Thoracic aorta (tissue), 2 donors: Measurements from ENCODE around the gene CCDC74A. TPM values are rescaled to one million over a fixed set of nuclear protein-coding genes. Genes with fewer than 3 reads are reported as not detected.
"Not testable (repeated sequence)": the region's sequence is repeated elsewhere in the genome, so short reads cannot be mapped to it uniquely, and the experiment has no call there.

Experiments
- ATAC-seq: fragments of 150-250 bp; one replicate; pipeline ENCODE4 v1.8.0; 2017; ENCODE audit warnings: low read depth; ENCODE audit not compliant: insufficient number of reproducible peaks, low FRiP score
- DNase-seq: peaks from one replicate; pipeline ENCODE4 v3.0.0-alpha.2; 2020; ENCODE audit warnings: low spot score
- H3K27ac ChIP-seq, 2 donors: fragments of 200-600 bp; sonication (generic); 1 replicate in 1 of 2; 2 replicates in 1 of 2; pipeline ENCODE4 v1.5.1; 2016; ENCODE audit warnings: mild to moderate bottlenecking in 2 of 2, moderate library complexity in 2 of 2
- H3K27me3 ChIP-seq: fragments of 200-600 bp; sonication (generic); replicated peaks from 2 replicates; pipeline ENCODE4 v1.6.0; 2016; ENCODE audit warnings: mild to moderate bottlenecking; ENCODE audit not compliant: insufficient read depth
- H3K36me3 ChIP-seq: fragments of 200-600 bp; sonication (generic); one replicate; pipeline ENCODE4 v1.5.1; 2016
- H3K4me1 ChIP-seq, 2 donors: fragments of 200-600 bp; sonication (generic); 1 replicate in 1 of 2; 2 replicates in 1 of 2; pipeline versions ENCODE4 v1.5.1 to v1.6.0; 2016; ENCODE audit warnings: low read depth in 2 of 2, mild to moderate bottlenecking in 1 of 2; ENCODE audit not compliant: control insufficient read depth in 1 of 2
- H3K4me3 ChIP-seq: fragments of 200-600 bp; sonication (generic); 2 replicates; pipeline ENCODE4 v1.5.1; 2016; ENCODE audit warnings: mild to moderate bottlenecking
- H3K9me3 ChIP-seq: fragments of 200-600 bp; sonication (generic); 2 replicates; pipeline ENCODE4 v1.5.1; 2016
- total RNA-seq, 2 donors: library from RNA; depleted of rRNA; stranded (reverse); fragments of >200 nt; gene quantifications; one replicate each; pipeline versions ENCODE4 v1.1.0 to v1.2.3, GENCODE V29; 2016
- TF ChIP-seq, protein P1 (sequence below): fragments of 200-600 bp; sonication (generic); IDR thresholded peaks from one replicate; pipeline ENCODE4 v1.5.1; 2019; ENCODE audit warnings: antibody characterized with exemption

CCDC74A gene
- total RNA-seq, 2 donors from 2014 or later = 2.6 to 13.9 TPM

DNA sequence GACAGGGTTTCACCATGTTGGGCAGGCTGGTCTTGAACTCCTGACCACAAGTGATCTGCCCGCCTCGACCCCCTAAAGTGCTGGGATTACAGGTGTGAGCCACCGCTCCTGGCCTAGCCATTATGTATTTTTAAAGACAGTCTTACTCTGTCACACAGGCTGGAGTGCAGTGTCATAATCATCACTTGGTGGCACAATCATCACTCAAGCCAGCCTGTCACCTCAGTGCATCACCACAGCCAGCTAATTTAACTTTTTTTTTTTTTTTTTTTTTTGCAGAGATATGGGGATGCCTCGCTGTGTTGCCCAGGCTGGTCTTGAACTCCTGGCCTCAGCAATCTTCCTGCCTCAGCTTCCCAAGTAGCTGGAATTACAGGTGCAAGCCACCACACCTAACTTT is 24.1 kb upstream of the CCDC74A start:
- H3K27me3 ChIP-seq, H3K27ac ChIP-seq, DNase-seq, H3K4me1 ChIP-seq, H3K9me3 ChIP-seq, ATAC-seq, H3K4me3 ChIP-seq: not testable (repeated sequence)
- peaks cover 48% of the 10 kb centered on the region for H3K36me3 ChIP-seq

DNA sequence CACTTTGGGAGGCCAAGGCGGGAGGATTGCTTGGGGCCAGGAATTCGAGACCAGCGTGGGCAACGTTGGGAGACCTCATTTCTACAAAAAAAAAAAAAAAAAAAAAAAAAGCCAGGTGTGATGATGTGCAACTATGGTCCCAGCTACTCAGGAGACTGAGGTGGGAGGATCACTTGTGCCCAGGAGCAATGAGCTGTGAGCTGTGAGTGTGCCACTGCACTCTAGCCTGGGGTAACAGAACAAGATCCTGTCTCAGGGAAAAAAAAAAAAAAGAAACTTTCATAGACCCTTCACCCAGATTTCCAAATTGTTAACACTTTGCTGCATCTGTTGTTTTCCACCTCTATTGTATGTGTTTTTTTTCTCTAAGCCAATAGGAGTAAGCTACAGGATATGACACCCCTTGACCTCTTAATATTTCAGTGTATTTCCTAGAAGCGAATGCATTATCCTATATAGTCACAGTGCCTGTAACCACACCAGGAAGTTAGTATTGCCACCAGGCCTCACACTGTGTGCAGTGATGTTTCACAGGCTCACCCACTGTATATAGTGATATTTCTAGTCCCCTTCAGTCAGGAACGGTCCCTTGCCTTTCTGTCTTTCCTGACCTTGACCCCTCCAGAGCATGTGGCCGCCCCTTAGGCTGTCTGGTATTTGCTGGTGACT is 23.5 kb upstream of the CCDC74A start:
- H3K36me3 ChIP-seq = peaks cover 54% of the 10 kb centered on the region
- not testable (repeated sequence) for ATAC-seq, DNase-seq

DNA sequence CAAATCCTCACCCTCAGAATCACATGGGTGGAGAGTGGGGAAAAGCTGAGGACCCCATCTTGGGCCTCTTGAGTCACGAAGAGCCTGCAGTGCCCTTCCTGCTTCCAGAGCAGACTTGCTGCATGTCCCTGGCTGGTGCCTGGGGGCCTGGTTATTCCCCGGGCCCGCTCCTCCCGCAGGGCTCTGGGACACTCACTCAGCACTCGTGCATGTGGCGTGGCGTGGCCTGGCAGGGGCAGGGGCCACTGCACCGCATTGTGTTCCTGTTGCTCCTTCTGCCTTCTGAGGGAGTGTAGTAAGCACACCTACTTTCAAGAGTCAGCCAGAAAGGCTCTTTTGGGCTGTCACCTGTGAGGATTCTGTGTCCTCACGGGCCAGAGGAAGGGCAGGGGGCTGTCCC is 18.1 kb upstream of the CCDC74A start:
- Histone ChIP-seq H3K36me3 (peaks cover 46% of the 10 kb centered on the region), H3K27me3 (no peaks in the 10 kb centered on the region), H3K27ac (no peak overlapping the region), H3K4me3 (no peak overlapping the region), H3K9me3 (no peaks in the 10 kb centered on the region), H3K4me1 (no peaks in the 10 kb centered on the region)
- ATAC-seq (no peak), DNase-seq (no peak)
- TF ChIP-seq, protein P1, sequence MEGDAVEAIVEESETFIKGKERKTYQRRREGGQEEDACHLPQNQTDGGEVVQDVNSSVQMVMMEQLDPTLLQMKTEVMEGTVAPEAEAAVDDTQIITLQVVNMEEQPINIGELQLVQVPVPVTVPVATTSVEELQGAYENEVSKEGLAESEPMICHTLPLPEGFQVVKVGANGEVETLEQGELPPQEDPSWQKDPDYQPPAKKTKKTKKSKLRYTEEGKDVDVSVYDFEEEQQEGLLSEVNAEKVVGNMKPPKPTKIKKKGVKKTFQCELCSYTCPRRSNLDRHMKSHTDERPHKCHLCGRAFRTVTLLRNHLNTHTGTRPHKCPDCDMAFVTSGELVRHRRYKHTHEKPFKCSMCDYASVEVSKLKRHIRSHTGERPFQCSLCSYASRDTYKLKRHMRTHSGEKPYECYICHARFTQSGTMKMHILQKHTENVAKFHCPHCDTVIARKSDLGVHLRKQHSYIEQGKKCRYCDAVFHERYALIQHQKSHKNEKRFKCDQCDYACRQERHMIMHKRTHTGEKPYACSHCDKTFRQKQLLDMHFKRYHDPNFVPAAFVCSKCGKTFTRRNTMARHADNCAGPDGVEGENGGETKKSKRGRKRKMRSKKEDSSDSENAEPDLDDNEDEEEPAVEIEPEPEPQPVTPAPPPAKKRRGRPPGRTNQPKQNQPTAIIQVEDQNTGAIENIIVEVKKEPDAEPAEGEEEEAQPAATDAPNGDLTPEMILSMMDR = no peak

More for the DNA sequence above, 23.5 kb upstream of the CCDC74A start:
- not testable (repeated sequence) for H3K27ac ChIP-seq, H3K4me1 ChIP-seq, H3K9me3 ChIP-seq, H3K4me3 ChIP-seq, H3K27me3 ChIP-seq

DNA sequence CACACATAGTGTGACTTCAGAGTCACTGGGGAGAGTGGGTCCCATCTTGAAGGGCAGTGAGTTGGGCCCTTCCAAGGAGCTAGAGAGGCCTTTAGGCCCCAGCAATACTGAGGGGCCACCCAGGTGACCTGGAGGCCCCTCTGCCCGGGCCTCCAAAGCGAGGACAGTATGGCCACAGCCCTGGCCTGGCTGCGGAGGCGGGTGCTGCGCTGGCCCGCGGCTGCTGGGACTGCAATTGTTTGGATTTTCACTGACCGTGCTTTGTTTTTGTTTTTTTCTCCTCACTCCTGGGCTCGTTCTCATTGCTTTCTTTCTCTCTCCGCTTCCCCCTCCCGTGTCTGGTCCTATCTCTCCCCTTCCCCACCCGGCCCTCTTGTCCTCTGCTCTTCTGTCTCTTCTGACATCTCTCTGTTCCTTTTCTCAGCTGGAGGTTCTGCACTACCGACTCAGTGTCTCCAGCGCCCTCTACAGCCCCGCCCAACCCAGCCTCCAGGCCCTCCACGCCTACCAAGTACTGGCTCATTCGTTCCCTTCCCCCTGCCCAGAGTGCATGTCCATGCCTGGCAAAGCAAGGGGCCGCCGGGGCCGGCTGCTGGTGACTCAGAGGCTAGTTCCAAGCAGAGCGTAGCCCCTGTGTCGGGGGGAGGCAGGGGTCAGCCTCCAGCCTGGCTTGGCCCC is 16.3 kb upstream of the CCDC74A start:
- ATAC-seq, H3K4me1 ChIP-seq, H3K4me3 ChIP-seq, DNase-seq, H3K27me3 ChIP-seq, H3K27ac ChIP-seq, H3K9me3 ChIP-seq: not testable (repeated sequence)
- peaks cover 34% of the 10 kb centered on the region for H3K36me3 ChIP-seq

DNA sequence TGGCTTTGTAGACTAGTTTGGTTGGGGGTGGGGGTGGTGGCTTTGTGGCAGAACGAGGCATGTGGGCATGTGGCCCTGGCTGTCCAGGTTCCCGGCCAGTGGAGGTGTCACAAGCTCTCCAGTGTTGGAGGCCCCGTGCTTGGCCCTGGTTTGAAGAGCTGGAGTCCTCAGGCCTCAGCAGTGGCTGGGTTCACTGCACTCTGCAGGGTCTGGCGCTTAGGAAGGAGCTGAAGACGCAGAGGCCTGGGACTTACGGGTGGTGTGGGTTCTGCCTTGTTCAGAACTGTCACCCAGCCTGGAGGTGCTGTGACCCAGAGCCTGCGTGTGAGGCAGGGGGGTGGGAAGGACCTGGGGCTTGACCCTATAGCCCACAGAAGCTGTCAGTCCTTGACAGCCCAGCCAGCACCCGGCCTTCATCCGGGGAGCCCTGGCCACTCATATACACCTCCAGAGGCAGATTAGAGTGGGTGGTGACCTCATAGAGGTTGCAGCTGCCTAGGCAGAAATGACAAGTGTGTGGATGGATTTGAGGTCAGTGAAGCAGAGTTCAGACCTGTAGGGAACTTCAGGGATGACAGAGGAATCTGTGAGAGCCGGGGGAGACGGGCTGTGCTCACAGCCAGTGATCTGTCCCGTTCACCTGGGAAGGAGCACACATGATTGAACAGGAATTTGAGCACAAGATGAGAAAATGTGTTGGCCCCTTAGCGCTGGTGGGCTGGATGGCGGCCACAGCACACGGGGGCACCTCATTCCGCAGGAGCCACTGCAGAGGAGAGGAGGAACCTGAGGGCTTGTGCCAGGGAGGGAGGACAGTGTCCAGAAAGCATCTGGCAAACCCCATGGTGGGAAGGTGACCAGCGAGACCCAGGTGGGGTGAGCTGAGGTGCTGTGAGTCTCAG is 15.5 kb upstream of the CCDC74A start:
- not testable (repeated sequence) for H3K4me1 ChIP-seq, ATAC-seq, H3K27me3 ChIP-seq, H3K9me3 ChIP-seq, H3K4me3 ChIP-seq, DNase-seq, H3K27ac ChIP-seq
- peaks cover 26% of the 10 kb centered on the region for H3K36me3 ChIP-seq

DNA sequence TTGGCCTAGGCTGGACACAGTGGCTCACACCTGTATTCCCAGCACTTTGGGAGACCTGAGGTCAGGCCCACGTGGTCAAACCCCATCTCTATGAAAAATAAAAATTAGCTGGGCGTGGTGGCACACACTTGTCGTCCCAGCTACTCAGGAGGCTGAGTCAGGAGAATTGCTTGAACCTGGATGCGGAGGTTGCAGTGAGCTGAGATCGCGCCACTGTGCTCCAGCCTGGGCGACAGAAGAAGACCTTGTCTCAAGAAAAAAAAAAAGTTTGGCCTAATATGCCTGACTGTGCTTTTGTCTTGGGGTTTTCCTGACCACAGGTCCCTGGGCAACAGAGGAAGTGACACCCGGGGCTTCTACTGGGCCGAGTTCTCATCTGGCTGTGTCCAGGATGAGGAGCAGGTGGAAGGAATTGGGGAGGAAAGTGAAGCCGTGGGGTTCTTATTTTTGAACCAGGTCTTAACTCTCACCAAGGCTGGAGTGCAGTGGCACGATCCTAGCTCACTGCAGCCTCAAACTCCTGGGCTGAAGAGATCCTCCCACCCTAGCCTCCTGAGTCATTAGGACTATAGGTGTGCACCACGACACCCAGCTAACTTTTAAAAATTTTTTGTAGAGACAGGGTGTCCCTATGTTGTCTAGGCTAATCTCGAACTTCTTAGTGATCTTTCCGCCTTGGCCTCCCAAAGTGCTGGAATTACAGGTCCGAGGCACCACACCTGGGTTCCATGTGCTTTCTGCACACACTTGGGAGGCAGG is 13.1 kb upstream of the CCDC74A start:
- peaks cover 23% of the 10 kb centered on the region for H3K36me3 ChIP-seq
- not testable (repeated sequence) for H3K27ac ChIP-seq, H3K9me3 ChIP-seq, ATAC-seq, H3K4me1 ChIP-seq, H3K27me3 ChIP-seq, H3K4me3 ChIP-seq, DNase-seq

DNA sequence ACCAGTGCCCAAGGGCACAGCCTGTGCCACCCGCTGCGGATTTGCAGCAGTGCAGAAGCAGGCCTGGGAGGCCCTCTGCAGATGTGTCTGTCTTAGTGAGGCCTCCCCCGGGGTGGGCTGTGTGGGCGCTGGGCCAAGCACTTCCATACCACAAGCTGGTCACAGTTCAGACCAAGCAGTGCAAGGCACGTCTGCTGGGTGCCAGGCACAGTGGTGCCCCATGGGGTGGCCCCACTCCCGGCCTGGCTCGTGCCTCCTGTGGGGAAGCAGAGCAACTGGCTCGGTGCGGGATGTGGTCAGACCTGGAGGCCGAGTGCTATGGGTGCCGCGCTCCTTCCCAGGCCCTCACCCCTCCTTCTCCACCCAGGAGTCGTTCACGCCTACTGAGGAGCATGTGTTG is 12.5 kb upstream of the CCDC74A start:
- peaks cover 22% of the 10 kb centered on the region for H3K36me3 ChIP-seq
- ATAC-seq, H3K27ac ChIP-seq, H3K27me3 ChIP-seq, H3K4me3 ChIP-seq, DNase-seq, H3K9me3 ChIP-seq, H3K4me1 ChIP-seq: not testable (repeated sequence)
